ENCODE results near the gene KRT77. TPM values are rescaled to one million over a fixed set of nuclear protein-coding genes. Genes with fewer than 3 reads are reported as not detected.

The KRT77 gene
- total and polyA plus RNA-seq, 2 experiments from 2014 or later, result not detected

DNA sequence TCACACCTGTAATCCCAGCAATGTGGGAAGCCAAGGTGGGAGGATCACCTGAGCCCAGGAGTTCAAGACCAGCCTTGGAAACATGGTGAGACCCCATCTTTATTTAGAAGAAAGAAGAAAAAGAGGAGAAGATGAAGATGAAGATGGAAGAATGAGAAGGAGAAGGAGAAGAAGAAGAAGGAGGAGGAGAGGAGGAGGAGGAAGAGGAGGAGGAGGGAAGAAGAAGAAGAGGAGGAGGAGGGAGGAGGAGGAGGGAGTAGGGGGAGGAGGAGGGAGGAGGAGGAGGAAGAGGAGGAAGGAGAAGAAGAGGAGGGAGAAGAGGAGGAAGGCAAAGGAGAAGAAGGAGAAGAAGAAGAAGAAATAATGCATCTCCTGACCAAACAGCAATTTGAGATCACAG, 14.1 kb downstream of the KRT77 start:
- Mint-ChIP-seq H3K4me3 (no peak overlapping the region), H3K27ac (no peak overlapping the region), H3K4me1 (peaks cover 8% of the 10 kb centered on the region), H3K27me3 (ENCODE audit: insufficient read depth, low read depth, poor library complexity) (peaks cover 28% of the 10 kb centered on the region), H3K36me3 (ENCODE audit: low read depth) (no peaks in the 10 kb centered on the region), H3K9me3 (no peaks in the 10 kb centered on the region)
- Histone ChIP-seq H2AFZ (no peak overlapping the region), H3F3A (replicated peaks; ENCODE audit: low read depth) (no peaks in the 10 kb centered on the region), H3K27me3 (ENCODE audit: insufficient read depth) (peaks cover 28% of the 10 kb centered on the region), H4K20me1 (replicated peaks; ENCODE audit: insufficient read depth) (no peaks in the 10 kb centered on the region), H3K4me1 (ENCODE audit: insufficient read depth) (peaks cover 9% of the 10 kb centered on the region), H3K4me2 (no peak overlapping the region), H3K36me3 (ENCODE audit: insufficient read depth) (no peaks in the 10 kb centered on the region), H3K27ac (ENCODE audit: low read depth) (no peak overlapping the region), H3K9me2 (ENCODE audit: insufficient read depth) (no peaks in the 10 kb centered on the region), H3K4me3 (no peak overlapping the region), H3K79me2 (replicated peaks; ENCODE audit: insufficient read depth) (no peaks in the 10 kb centered on the region)
- ATAC-seq, result no peak
- TF ChIP-seq, protein P1, sequence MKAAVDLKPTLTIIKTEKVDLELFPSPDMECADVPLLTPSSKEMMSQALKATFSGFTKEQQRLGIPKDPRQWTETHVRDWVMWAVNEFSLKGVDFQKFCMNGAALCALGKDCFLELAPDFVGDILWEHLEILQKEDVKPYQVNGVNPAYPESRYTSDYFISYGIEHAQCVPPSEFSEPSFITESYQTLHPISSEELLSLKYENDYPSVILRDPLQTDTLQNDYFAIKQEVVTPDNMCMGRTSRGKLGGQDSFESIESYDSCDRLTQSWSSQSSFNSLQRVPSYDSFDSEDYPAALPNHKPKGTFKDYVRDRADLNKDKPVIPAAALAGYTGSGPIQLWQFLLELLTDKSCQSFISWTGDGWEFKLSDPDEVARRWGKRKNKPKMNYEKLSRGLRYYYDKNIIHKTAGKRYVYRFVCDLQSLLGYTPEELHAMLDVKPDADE (IDR thresholded peaks at IDR 0.05), result no peak
- TF ChIP-seq NANOG (IDR thresholded peaks at IDR 0.05; ENCODE audit: borderline replicate concordance), result no peak
- no peak for TF ChIP-seq CREB1 (CRISPR knock-in tag; IDR thresholded peaks at IDR 0.05; ENCODE audit: low read depth)
- TF ChIP-seq POLR2AphosphoS5 (IDR thresholded peaks at IDR 0.05; ENCODE audit: low read depth), result no peak
- TF ChIP-seq EZH2phosphoT487 (IDR thresholded peaks at IDR 0.05; ENCODE audit: unreplicated experiment), result no peak
- TF ChIP-seq, protein P2, sequence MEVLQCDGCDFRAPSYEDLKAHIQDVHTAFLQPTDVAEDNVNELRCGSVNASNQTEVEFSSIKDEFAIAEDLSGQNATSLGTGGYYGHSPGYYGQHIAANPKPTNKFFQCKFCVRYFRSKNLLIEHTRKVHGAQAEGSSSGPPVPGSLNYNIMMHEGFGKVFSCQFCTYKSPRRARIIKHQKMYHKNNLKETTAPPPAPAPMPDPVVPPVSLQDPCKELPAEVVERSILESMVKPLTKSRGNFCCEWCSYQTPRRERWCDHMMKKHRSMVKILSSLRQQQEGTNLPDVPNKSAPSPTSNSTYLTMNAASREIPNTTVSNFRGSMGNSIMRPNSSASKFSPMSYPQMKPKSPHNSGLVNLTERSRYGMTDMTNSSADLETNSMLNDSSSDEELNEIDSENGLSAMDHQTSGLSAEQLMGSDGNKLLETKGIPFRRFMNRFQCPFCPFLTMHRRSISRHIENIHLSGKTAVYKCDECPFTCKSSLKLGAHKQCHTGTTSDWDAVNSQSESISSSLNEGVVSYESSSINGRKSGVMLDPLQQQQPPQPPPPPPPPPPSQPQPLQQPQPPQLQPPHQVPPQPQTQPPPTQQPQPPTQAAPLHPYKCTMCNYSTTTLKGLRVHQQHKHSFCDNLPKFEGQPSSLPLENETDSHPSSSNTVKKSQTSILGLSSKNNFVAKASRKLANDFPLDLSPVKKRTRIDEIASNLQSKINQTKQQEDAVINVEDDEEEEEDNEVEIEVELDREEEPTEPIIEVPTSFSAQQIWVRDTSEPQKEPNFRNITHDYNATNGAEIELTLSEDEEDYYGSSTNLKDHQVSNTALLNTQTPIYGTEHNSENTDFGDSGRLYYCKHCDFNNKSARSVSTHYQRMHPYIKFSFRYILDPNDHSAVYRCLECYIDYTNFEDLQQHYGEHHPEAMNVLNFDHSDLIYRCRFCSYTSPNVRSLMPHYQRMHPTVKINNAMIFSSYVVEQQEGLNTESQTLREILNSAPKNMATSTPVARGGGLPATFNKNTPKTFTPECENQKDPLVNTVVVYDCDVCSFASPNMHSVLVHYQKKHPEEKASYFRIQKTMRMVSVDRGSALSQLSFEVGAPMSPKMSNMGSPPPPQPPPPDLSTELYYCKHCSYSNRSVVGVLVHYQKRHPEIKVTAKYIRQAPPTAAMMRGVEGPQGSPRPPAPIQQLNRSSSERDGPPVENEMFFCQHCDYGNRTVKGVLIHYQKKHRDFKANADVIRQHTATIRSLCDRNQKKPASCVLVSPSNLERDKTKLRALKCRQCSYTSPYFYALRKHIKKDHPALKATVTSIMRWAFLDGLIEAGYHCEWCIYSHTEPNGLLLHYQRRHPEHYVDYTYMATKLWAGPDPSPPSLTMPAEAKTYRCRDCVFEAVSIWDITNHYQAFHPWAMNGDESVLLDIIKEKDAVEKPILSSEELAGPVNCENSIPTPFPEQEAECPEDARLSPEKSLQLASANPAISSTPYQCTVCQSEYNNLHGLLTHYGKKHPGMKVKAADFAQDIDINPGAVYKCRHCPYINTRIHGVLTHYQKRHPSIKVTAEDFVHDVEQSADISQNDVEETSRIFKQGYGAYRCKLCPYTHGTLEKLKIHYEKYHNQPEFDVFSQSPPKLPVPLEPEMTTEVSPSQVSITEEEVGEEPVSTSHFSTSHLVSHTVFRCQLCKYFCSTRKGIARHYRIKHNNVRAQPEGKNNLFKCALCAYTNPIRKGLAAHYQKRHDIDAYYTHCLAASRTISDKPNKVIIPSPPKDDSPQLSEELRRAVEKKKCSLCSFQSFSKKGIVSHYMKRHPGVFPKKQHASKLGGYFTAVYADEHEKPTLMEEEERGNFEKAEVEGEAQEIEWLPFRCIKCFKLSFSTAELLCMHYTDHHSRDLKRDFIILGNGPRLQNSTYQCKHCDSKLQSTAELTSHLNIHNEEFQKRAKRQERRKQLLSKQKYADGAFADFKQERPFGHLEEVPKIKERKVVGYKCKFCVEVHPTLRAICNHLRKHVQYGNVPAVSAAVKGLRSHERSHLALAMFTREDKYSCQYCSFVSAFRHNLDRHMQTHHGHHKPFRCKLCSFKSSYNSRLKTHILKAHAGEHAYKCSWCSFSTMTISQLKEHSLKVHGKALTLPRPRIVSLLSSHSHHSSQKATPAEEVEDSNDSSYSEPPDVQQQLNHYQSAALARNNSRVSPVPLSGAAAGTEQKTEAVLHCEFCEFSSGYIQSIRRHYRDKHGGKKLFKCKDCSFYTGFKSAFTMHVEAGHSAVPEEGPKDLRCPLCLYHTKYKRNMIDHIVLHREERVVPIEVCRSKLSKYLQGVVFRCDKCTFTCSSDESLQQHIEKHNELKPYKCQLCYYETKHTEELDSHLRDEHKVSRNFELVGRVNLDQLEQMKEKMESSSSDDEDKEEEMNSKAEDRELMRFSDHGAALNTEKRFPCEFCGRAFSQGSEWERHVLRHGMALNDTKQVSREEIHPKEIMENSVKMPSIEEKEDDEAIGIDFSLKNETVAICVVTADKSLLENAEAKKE (CRISPR knock-in tag; IDR thresholded peaks at IDR 0.05), result no peak
- TF ChIP-seq ZNF331 (CRISPR knock-in tag; IDR thresholded peaks at IDR 0.05; ENCODE audit: low read depth), result no peak
- TF ChIP-seq, protein P3, sequence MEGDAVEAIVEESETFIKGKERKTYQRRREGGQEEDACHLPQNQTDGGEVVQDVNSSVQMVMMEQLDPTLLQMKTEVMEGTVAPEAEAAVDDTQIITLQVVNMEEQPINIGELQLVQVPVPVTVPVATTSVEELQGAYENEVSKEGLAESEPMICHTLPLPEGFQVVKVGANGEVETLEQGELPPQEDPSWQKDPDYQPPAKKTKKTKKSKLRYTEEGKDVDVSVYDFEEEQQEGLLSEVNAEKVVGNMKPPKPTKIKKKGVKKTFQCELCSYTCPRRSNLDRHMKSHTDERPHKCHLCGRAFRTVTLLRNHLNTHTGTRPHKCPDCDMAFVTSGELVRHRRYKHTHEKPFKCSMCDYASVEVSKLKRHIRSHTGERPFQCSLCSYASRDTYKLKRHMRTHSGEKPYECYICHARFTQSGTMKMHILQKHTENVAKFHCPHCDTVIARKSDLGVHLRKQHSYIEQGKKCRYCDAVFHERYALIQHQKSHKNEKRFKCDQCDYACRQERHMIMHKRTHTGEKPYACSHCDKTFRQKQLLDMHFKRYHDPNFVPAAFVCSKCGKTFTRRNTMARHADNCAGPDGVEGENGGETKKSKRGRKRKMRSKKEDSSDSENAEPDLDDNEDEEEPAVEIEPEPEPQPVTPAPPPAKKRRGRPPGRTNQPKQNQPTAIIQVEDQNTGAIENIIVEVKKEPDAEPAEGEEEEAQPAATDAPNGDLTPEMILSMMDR (conservative IDR thresholded peaks at IDR 0.05; ENCODE audit: low read depth in 2 of 2), result no peak
- TF ChIP-seq ZNF114 (CRISPR knock-in tag; IDR thresholded peaks at IDR 0.05), result no peak
- no peak for TF ChIP-seq STAT1 (IDR thresholded peaks at IDR 0.05; ENCODE audit: unreplicated experiment)
- TF ChIP-seq JUNB (IDR thresholded peaks at IDR 0.05; ENCODE audit: unreplicated experiment), result no peak
- TF ChIP-seq REST (IDR thresholded peaks at IDR 0.05; ENCODE audit: unreplicated experiment), result no peak
- no peak for TF ChIP-seq EZH2 (IDR thresholded peaks at IDR 0.05; ENCODE audit: low read depth, unreplicated experiment)
- no peak for DNase-seq (ENCODE audit: low spot score)

All from GM23338 (cell line).